CD14-positive monocyte (primary cell): ENCODE measurements around the gene CPD. TPM values are rescaled to one million over a fixed set of nuclear protein-coding genes. Genes with fewer than 3 reads are reported as not detected.
A peak's percentile ranks its signal among the peaks of the same experiment; 100 is the strongest.

Experiments
- DNase-seq, 3 donors: peaks; one replicate each; pipeline ENCODE4 v3.0.0-alpha.2; 2011 to 2022
- H2AFZ ChIP-seq: 2 replicates; pipeline ENCODE4 v1.6.0; 2012; ENCODE audit warnings: mild to moderate bottlenecking, low read depth, low read length, inconsistent platforms; ENCODE audit not compliant: insufficient read depth, poor library complexity, severe bottlenecking
- H3K27ac ChIP-seq, 2 donors: 1 replicate in 1 of 2; 2 replicates in 1 of 2; pipeline ENCODE4 v1.5.1; 2012 to 2013; ENCODE audit warnings: low read length in 2 of 2, control low read depth in 1 of 2, inconsistent platforms in 1 of 2, low read depth in 1 of 2, mild to moderate bottlenecking in 1 of 2
- H3K27me3 ChIP-seq, 2 donors: one replicate each; pipeline versions ENCODE4 v1.6.0 to v1.6.1; 2011 to 2013; ENCODE audit warnings: low read length in 2 of 2; ENCODE audit not compliant: control insufficient read depth in 2 of 2, insufficient read depth in 2 of 2
- H3K36me3 ChIP-seq, 2 donors: replicated peaks in 1 of 2; 1 replicate in 1 of 2; 2 replicates in 1 of 2; pipeline versions ENCODE4 v1.5.1 to v1.6.1; 2012 to 2013; ENCODE audit warnings: low read length in 2 of 2, control low read depth in 1 of 2, inconsistent platforms in 1 of 2, mild to moderate bottlenecking in 1 of 2; ENCODE audit not compliant: insufficient read depth in 2 of 2, control insufficient read depth in 1 of 2
- H3K4me1 ChIP-seq, 2 donors: 1 replicate in 1 of 2; 2 replicates in 1 of 2; pipeline versions ENCODE4 v1.5.1 to v1.6.1; 2012 to 2013; ENCODE audit warnings: low read length in 2 of 2, control low read depth in 1 of 2, inconsistent platforms in 1 of 2, mild to moderate bottlenecking in 1 of 2, moderate library complexity in 1 of 2; ENCODE audit not compliant: insufficient read depth in 2 of 2, control insufficient read depth in 1 of 2
- H3K4me2 ChIP-seq: replicated peaks from 2 replicates; pipeline ENCODE3; 2012; ENCODE audit warnings: low read length, moderate library complexity, mild to moderate bottlenecking; ENCODE audit not compliant: poor library complexity, severe bottlenecking; ENCODE audit errors: extremely low read depth
- H3K4me3 ChIP-seq, 3 experiments: fragments of 200-600 bp in 1 of 3; sonication (generic) in 1 of 3; replicated peaks in 1 of 3; 1 replicate in 2 of 3; 2 replicates in 1 of 3; pipeline ENCODE4 v1.5.1; 2011 to 2013; ENCODE audit warnings: low read length in 3 of 3, mild to moderate bottlenecking in 3 of 3, control low read depth in 2 of 3, low read depth in 2 of 3, inconsistent platforms in 1 of 3, moderate library complexity in 1 of 3
- H3K79me2 ChIP-seq: 2 replicates; pipeline ENCODE4 v1.6.0; 2012; ENCODE audit warnings: mild to moderate bottlenecking, control low read depth, inconsistent platforms, low read length, moderate library complexity; ENCODE audit not compliant: insufficient read depth
- H3K9ac ChIP-seq: 2 replicates; pipeline ENCODE4 v1.6.0; 2017; ENCODE audit warnings: low read length, mild to moderate bottlenecking; ENCODE audit not compliant: insufficient read depth, poor library complexity, severe bottlenecking
- H3K9me3 ChIP-seq, 2 donors: replicated peaks in 1 of 2; 1 replicate in 1 of 2; 2 replicates in 1 of 2; pipeline versions ENCODE4 v1.5.1 to v1.6.1; 2012 to 2013; ENCODE audit warnings: low read length in 2 of 2, control low read depth in 1 of 2; ENCODE audit not compliant: control insufficient read depth in 1 of 2, insufficient read depth in 1 of 2
- H4K20me1 ChIP-seq: 2 replicates; pipeline ENCODE4 v1.6.0; 2012; ENCODE audit warnings: mild to moderate bottlenecking, low read length, control low read depth, moderate library complexity; ENCODE audit not compliant: insufficient read depth
- H3K27ac Mint-ChIP-seq, 7 donors: one replicate each; pipeline ENCODE4 v1.8.0; 2020; ENCODE audit warnings: mild to moderate bottlenecking in 7 of 7, mixed read lengths in 7 of 7, moderate library complexity in 6 of 7, inconsistent platforms in 2 of 7
- H3K27me3 Mint-ChIP-seq, 3 donors: one replicate each; pipeline ENCODE4 v1.8.0; 2021 to 2022; ENCODE audit warnings: low read depth in 3 of 3, mild to moderate bottlenecking in 3 of 3, mixed read lengths in 3 of 3, moderate library complexity in 3 of 3, inconsistent platforms in 1 of 3
- H3K36me3 Mint-ChIP-seq, 2 donors: one replicate each; pipeline ENCODE4 v1.8.0; 2020; ENCODE audit warnings: mixed read lengths in 2 of 2, inconsistent platforms in 1 of 2, mild to moderate bottlenecking in 1 of 2
- H3K4me1 Mint-ChIP-seq: one replicate; pipeline ENCODE4 v1.8.0; 2020; ENCODE audit warnings: mild to moderate bottlenecking, mixed read lengths
- H3K4me3 Mint-ChIP-seq, 2 donors: one replicate each; pipeline ENCODE4 v1.8.0; 2020; ENCODE audit warnings: mild to moderate bottlenecking in 2 of 2, mixed read lengths in 2 of 2, moderate library complexity in 1 of 2
- H3K9me3 Mint-ChIP-seq, 7 donors: one replicate each; pipeline ENCODE4 v1.8.0; 2020 to 2022; ENCODE audit warnings: mixed read lengths in 7 of 7, mild to moderate bottlenecking in 6 of 7, moderate library complexity in 6 of 7, inconsistent platforms in 2 of 7
- CTCF ChIP-seq: fragments of 200-600 bp; IDR thresholded peaks from one replicate; pipeline ENCODE4 v1.8.0; 2022; ENCODE audit warnings: antibody characterized with exemption, mild to moderate bottlenecking
- WGBS: methylation state at CpG from one replicate; pipeline ENCODE4 v1.1.5; 2013; ENCODE audit warnings: missing lambda C conversion rate; ENCODE audit not compliant: insufficient coverage; 5-methylcytosine and 5-hydroxymethylcytosine counted together
- intact Hi-C, 2 donors: fragments of 100-400 bp; cut with micrococcal nuclease; formaldehyde crosslinking; loops; one replicate each; pipeline versions ENCODE4 v1.15.0 to v1.15.1; 2023
- polyA plus RNA-seq, 3 donors: library from polyadenylated mRNA; depleted of rRNA in 1 of 3; unstranded in 2 of 3; stranded (reverse) in 1 of 3; fragments of 300-500 nt in 2 of 3; fragments of >200 nt in 1 of 3; fragmentation: Illumina TruSeq in 2 of 3; gene quantifications; 1 replicate in 2 of 3; 2 replicates in 1 of 3; pipeline ENCODE4 v1.2.3, GENCODE V29; 2012 to 2021

The CPD gene
- polyA plus RNA-seq, 3 donors = 9.2 to 47.0 (median 32.2) TPM

- intact Hi-C loops = loop anchor here in 1 of 2 donors (2.0 to 5.0 kb wide), 2 partner anchors 19 to 34 kb away; partner anchors contain the start of gene CPD
- 100% methylated on average over 1 of the region's 4 CpGs for WGBS
- H2AFZ ChIP-seq = no peak overlapping the region
Observed at GRCh38 chr17:30343796-30344195, 34.9 kb upstream of the CPD start.

More at GRCh38 chr17:30343796-30344195, 34.9 kb upstream of the CPD start:
- no peak for DNase-seq
- H3K27ac ChIP-seq = peak overlapping the region in 1 of 2 donors; percentile 80
- peak overlapping the region in 1 of 3 experiments; percentile 52 for H3K4me3 ChIP-seq
- H3K79me2 ChIP-seq = no peaks in the 10 kb centered on the region
- no peak for TF ChIP-seq CTCF
- Mint-ChIP-seq H3K9me3 (peaks cover 0 to under 1% (median 0%) of the 10 kb centered on the region in 7 donors), H3K4me1 (peaks cover 57% of the 10 kb centered on the region), H3K27me3 (no peaks in the 10 kb centered on the region), H3K27ac (peak overlapping the region in 6 of 7 donors; percentile 13 to 94 (median 90)), H3K36me3 (no peaks in the 10 kb centered on the region), H3K4me3 (no peak overlapping the region)
- H4K20me1 ChIP-seq = no peaks in the 10 kb centered on the region
- H3K36me3 ChIP-seq = no peaks in the 10 kb centered on the region
- no peaks in the 10 kb centered on the region for H3K27me3 ChIP-seq
- peaks cover 46 to 61% of the 10 kb centered on the region in 2 donors for H3K4me1 ChIP-seq
- H3K4me2 ChIP-seq = no peak overlapping the region
- no peak overlapping the region for H3K9ac ChIP-seq
- H3K9me3 ChIP-seq = no peaks in the 10 kb centered on the region
